WTC11 (cell line): ENCODE measurements around the gene CMYA5.

Experiments used
- CREB1 ChIP-seq: sonication (generic); formaldehyde crosslinking; IDR thresholded peaks from 2 replicates; pipeline ENCODE4 v1.8.0; 2023; ENCODE audit warnings: mild to moderate bottlenecking, missing genetic modification reagents
- IRF2 ChIP-seq: sonication (generic); formaldehyde crosslinking; IDR thresholded peaks from 2 replicates; pipeline ENCODE4 v1.8.0; 2022; ENCODE audit warnings: low read depth, missing genetic modification reagents, borderline replicate concordance
- SMAD3 ChIP-seq: sonication (generic); formaldehyde crosslinking; IDR thresholded peaks from 2 replicates; pipeline ENCODE4 v1.8.0; 2022; ENCODE audit warnings: missing genetic modification reagents, mild to moderate bottlenecking, borderline replicate concordance
- SP1 ChIP-seq: sonication (generic); formaldehyde crosslinking; conservative IDR thresholded peaks from 2 replicates; pipeline ENCODE4 v1.8.1; 2022; ENCODE audit warnings: missing genetic modification reagents
- TEAD4 ChIP-seq: sonication (generic); formaldehyde crosslinking; IDR thresholded peaks from 2 replicates; pipeline ENCODE4 v1.8.0; 2022; ENCODE audit warnings: mild to moderate bottlenecking, missing genetic modification reagents
- TF ChIP-seq, protein P1 (sequence below): fragments of 200-600 bp; IDR thresholded peaks from 2 replicates; pipeline ENCODE4 v1.8.0; 2022; ENCODE audit warnings: antibody characterized with exemption
- TF ChIP-seq, protein P2 (sequence below): sonication (generic); formaldehyde crosslinking; conservative IDR thresholded peaks from 2 replicates; pipeline ENCODE4 v1.8.1; 2023; ENCODE audit warnings: mild to moderate bottlenecking, low read depth, missing genetic modification reagents, moderate library complexity
- TF ChIP-seq, protein P3 (sequence below): sonication (generic); formaldehyde crosslinking; IDR thresholded peaks from 2 replicates; pipeline ENCODE4 v1.8.1; 2022; ENCODE audit warnings: mild to moderate bottlenecking, missing genetic modification reagents, moderate library complexity, borderline replicate concordance

DNA sequence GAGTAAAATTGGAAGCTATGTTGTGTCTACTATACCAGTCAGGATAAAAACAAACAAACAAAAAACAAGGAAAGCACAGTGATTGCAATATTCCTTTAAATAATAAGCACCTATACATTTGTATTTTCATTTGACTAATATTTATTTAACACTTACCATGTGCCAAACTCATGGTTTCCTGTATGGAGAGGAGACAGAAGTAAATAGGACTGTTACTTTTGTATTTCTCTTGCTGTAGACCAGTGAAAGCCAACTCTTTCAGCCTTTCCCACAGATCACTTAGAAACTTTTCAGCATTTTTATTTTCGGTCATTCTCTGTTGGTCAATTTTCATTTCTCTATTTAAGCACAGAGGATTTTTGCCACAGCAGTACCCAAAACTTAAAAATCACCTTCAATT is 4.5 kb downstream of the CMYA5 start:
- TF ChIP-seq, protein P1, sequence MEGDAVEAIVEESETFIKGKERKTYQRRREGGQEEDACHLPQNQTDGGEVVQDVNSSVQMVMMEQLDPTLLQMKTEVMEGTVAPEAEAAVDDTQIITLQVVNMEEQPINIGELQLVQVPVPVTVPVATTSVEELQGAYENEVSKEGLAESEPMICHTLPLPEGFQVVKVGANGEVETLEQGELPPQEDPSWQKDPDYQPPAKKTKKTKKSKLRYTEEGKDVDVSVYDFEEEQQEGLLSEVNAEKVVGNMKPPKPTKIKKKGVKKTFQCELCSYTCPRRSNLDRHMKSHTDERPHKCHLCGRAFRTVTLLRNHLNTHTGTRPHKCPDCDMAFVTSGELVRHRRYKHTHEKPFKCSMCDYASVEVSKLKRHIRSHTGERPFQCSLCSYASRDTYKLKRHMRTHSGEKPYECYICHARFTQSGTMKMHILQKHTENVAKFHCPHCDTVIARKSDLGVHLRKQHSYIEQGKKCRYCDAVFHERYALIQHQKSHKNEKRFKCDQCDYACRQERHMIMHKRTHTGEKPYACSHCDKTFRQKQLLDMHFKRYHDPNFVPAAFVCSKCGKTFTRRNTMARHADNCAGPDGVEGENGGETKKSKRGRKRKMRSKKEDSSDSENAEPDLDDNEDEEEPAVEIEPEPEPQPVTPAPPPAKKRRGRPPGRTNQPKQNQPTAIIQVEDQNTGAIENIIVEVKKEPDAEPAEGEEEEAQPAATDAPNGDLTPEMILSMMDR, result no peak
- TF ChIP-seq SMAD3 (CRISPR knock-in tag), result no peak
- TF ChIP-seq, protein P2, sequence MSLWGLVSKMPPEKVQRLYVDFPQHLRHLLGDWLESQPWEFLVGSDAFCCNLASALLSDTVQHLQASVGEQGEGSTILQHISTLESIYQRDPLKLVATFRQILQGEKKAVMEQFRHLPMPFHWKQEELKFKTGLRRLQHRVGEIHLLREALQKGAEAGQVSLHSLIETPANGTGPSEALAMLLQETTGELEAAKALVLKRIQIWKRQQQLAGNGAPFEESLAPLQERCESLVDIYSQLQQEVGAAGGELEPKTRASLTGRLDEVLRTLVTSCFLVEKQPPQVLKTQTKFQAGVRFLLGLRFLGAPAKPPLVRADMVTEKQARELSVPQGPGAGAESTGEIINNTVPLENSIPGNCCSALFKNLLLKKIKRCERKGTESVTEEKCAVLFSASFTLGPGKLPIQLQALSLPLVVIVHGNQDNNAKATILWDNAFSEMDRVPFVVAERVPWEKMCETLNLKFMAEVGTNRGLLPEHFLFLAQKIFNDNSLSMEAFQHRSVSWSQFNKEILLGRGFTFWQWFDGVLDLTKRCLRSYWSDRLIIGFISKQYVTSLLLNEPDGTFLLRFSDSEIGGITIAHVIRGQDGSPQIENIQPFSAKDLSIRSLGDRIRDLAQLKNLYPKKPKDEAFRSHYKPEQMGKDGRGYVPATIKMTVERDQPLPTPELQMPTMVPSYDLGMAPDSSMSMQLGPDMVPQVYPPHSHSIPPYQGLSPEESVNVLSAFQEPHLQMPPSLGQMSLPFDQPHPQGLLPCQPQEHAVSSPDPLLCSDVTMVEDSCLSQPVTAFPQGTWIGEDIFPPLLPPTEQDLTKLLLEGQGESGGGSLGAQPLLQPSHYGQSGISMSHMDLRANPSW, result no peak
- no peak for TF ChIP-seq CREB1
- no peak for TF ChIP-seq IRF2
- TF ChIP-seq TEAD4 (CRISPR knock-in tag), result no peak
- TF ChIP-seq SP1 (CRISPR knock-in tag), result no peak
- TF ChIP-seq, protein P3, sequence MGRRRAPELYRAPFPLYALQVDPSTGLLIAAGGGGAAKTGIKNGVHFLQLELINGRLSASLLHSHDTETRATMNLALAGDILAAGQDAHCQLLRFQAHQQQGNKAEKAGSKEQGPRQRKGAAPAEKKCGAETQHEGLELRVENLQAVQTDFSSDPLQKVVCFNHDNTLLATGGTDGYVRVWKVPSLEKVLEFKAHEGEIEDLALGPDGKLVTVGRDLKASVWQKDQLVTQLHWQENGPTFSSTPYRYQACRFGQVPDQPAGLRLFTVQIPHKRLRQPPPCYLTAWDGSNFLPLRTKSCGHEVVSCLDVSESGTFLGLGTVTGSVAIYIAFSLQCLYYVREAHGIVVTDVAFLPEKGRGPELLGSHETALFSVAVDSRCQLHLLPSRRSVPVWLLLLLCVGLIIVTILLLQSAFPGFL (CRISPR knock-in tag), result no peak
